CD4-positive, alpha-beta memory T cell (primary cell): ENCODE results near the gene SEMA6A. TPM values are rescaled to one million over a fixed set of nuclear protein-coding genes. Genes with fewer than 3 reads are reported as not detected.

Experiments used
- CTCF ChIA-PET: fragments of 350-600 bp; sonication (Branson Sonifier 250); formaldehyde crosslinking; loops from one replicate; lab custom pipeline; 2021; ENCODE audit warnings: inconsistent platforms; ENCODE audit not compliant: partially characterized antibody; lab: Charles Lee
- POLR2A ChIA-PET: fragments of 350-600 bp; sonication (Branson Sonifier 250); formaldehyde crosslinking; loops from one replicate; lab custom pipeline; 2021; ENCODE audit not compliant: partially characterized antibody; lab: Charles Lee
- DNase-seq, 5 donors: peaks; one replicate each; pipeline versions ENCODE4 v3.0.0 to v3.0.0-alpha.2; 2020 to 2022; ENCODE audit warnings: mixed read lengths in 1 of 5
- H3K27ac ChIP-seq: one replicate; pipeline ENCODE4 v1.7.0; 2013; ENCODE audit warnings: low read depth, low read length
- H3K27me3 ChIP-seq: 2 replicates; pipeline ENCODE4 v1.7.0; 2013; ENCODE audit warnings: mild to moderate bottlenecking, low read length, moderate library complexity; ENCODE audit not compliant: insufficient read depth
- H3K36me3 ChIP-seq: 2 replicates; pipeline ENCODE4 v1.7.0; 2013; ENCODE audit warnings: mild to moderate bottlenecking, low read length, moderate library complexity; ENCODE audit not compliant: insufficient read depth
- H3K4me1 ChIP-seq: 2 replicates; pipeline ENCODE4 v1.7.0; 2013; ENCODE audit warnings: mild to moderate bottlenecking, low read length, moderate library complexity; ENCODE audit not compliant: insufficient read depth
- H3K4me3 ChIP-seq, 2 donors: one replicate each; pipeline ENCODE4 v1.7.0; 2013; ENCODE audit warnings: low read length in 2 of 2, mild to moderate bottlenecking in 1 of 2
- H3K9me3 ChIP-seq, 2 donors: one replicate each; pipeline ENCODE4 v1.7.0; 2013; ENCODE audit warnings: low read length in 2 of 2, control low read depth in 1 of 2; ENCODE audit not compliant: control insufficient read depth in 1 of 2
- H3K27ac Mint-ChIP-seq, 7 donors: one replicate each; pipeline ENCODE4 v1.8.0; 2020 to 2021; ENCODE audit warnings: mixed read lengths in 7 of 7, mild to moderate bottlenecking in 6 of 7, inconsistent platforms in 3 of 7, moderate library complexity in 3 of 7
- H3K27me3 Mint-ChIP-seq, 2 donors: one replicate each; pipeline ENCODE4 v1.8.0; 2020 to 2021; ENCODE audit warnings: mixed read lengths in 2 of 2
- H3K36me3 Mint-ChIP-seq, 2 donors: one replicate each; pipeline ENCODE4 v1.8.0; 2020 to 2021; ENCODE audit warnings: mixed read lengths in 2 of 2, inconsistent platforms in 1 of 2, mild to moderate bottlenecking in 1 of 2
- H3K4me1 Mint-ChIP-seq, 4 donors: one replicate each; pipeline ENCODE4 v1.8.0; 2020 to 2021; ENCODE audit warnings: mixed read lengths in 4 of 4, mild to moderate bottlenecking in 1 of 4
- H3K4me3 Mint-ChIP-seq, 8 donors: one replicate each; pipeline ENCODE4 v1.8.0; 2020 to 2021; ENCODE audit warnings: mixed read lengths in 8 of 8, mild to moderate bottlenecking in 7 of 8, moderate library complexity in 6 of 8, inconsistent platforms in 3 of 8
- H3K9me3 Mint-ChIP-seq, 8 donors: one replicate each; pipeline ENCODE4 v1.8.0; 2020 to 2021; ENCODE audit warnings: mixed read lengths in 8 of 8, mild to moderate bottlenecking in 5 of 8, inconsistent platforms in 3 of 8, moderate library complexity in 1 of 8
- intact Hi-C: fragments of 100-400 bp; cut with micrococcal nuclease; formaldehyde crosslinking; loops from one replicate; pipeline ENCODE4 v1.15.1; 2023
- polyA plus RNA-seq, 2 donors: library from polyadenylated mRNA; unstranded; fragments of 300-500 nt; fragmentation: Illumina TruSeq; gene quantifications; one replicate each; pipeline ENCODE4 v1.2.3, GENCODE V29; 2021
- total RNA-seq, 2 experiments: library from RNA; stranded (reverse); gene quantifications; one replicate each; pipeline ENCODE4 v1.2.3, GENCODE V29; 2021

The SEMA6A gene
- total and polyA plus RNA-seq, 4 experiments from 2014 or later: 0.20 to 1.2 TPM; not detected in 2

- H3K36me3 Mint-ChIP-seq: no peaks in the 10 kb centered on the region
- no peak for DNase-seq
- H3K27me3 Mint-ChIP-seq: no peaks in the 10 kb centered on the region
- intact Hi-C loops: no loop called here
- H3K27ac ChIP-seq: no peak overlapping the region
- no peaks in the 10 kb centered on the region for H3K36me3 ChIP-seq
- CTCF ChIA-PET: no interaction called here
- POLR2A ChIA-PET: no interaction called here
- no peaks in the 10 kb centered on the region for H3K9me3 ChIP-seq
- peaks cover 0 to 3% (median 0%) of the 10 kb centered on the region in 8 donors for H3K9me3 Mint-ChIP-seq
- H3K4me3 ChIP-seq: no peak overlapping the region
- H3K27ac Mint-ChIP-seq: no peak overlapping the region
- no peaks in the 10 kb centered on the region for H3K27me3 ChIP-seq
- H3K4me1 Mint-ChIP-seq: no peaks in the 10 kb centered on the region
- H3K4me1 ChIP-seq: no peaks in the 10 kb centered on the region
- H3K4me3 Mint-ChIP-seq: no peak overlapping the region
Measured at GRCh38 chr5:116561658-116562057, 13.0 kb downstream of the SEMA6A start.

GRCh38 chr5:116559673-116560164 is 14.9 kb downstream of the SEMA6A start:
- intact Hi-C loops: no loop called here
- Mint-ChIP-seq H3K27ac (no peak overlapping the region), H3K4me3 (no peak overlapping the region), H3K36me3 (no peaks in the 10 kb centered on the region), H3K9me3 (peaks cover 0 to 3% (median 0%) of the 10 kb centered on the region in 8 donors), H3K4me1 (no peaks in the 10 kb centered on the region), H3K27me3 (no peaks in the 10 kb centered on the region)
- POLR2A ChIA-PET: no interaction called here
- no peak overlapping the region for H3K4me3 ChIP-seq
- DNase-seq: no peak
- no peaks in the 10 kb centered on the region for H3K27me3 ChIP-seq
- no peak overlapping the region for H3K27ac ChIP-seq
- H3K4me1 ChIP-seq: no peaks in the 10 kb centered on the region
- CTCF ChIA-PET: no interaction called here
- no peaks in the 10 kb centered on the region for H3K9me3 ChIP-seq
- H3K36me3 ChIP-seq: no peaks in the 10 kb centered on the region

- intact Hi-C loops: no loop called here
- CTCF ChIA-PET: no interaction called here
- H3K27me3 ChIP-seq: no peaks in the 10 kb centered on the region
- no peaks in the 10 kb centered on the region for H3K36me3 Mint-ChIP-seq
- DNase-seq: no peak
- no peaks in the 10 kb centered on the region for H3K4me1 Mint-ChIP-seq
- no peak overlapping the region for H3K4me3 ChIP-seq
- H3K27ac ChIP-seq: no peak overlapping the region
- H3K9me3 ChIP-seq: no peaks in the 10 kb centered on the region
- no peak overlapping the region for H3K4me3 Mint-ChIP-seq
- H3K27ac Mint-ChIP-seq: no peak overlapping the region
- peaks cover 0 to under 1% of the 10 kb centered on the region in 2 donors for H3K27me3 Mint-ChIP-seq
- no peaks in the 10 kb centered on the region for H3K36me3 ChIP-seq
- POLR2A ChIA-PET: no interaction called here
- H3K9me3 Mint-ChIP-seq: peaks cover 0 to 3% (median 0%) of the 10 kb centered on the region in 8 donors
- no peaks in the 10 kb centered on the region for H3K4me1 ChIP-seq
Measured at GRCh38 chr5:116559239-116559638, 15.4 kb downstream of the SEMA6A start.

- Histone ChIP-seq H3K36me3 (no peaks in the 10 kb centered on the region), H3K4me3 (no peak overlapping the region), H3K4me1 (no peaks in the 10 kb centered on the region), H3K27ac (no peak overlapping the region), H3K27me3 (no peaks in the 10 kb centered on the region), H3K9me3 (no peaks in the 10 kb centered on the region)
- intact Hi-C loops: no loop called here
- H3K36me3 Mint-ChIP-seq: no peaks in the 10 kb centered on the region
- H3K9me3 Mint-ChIP-seq: peaks cover 0 to 3% (median 0%) of the 10 kb centered on the region in 8 donors
- no peak overlapping the region for H3K27ac Mint-ChIP-seq
- peaks cover 1% of the 10 kb centered on the region in 2 donors for H3K27me3 Mint-ChIP-seq
- POLR2A ChIA-PET: no interaction called here
- DNase-seq: no peak
- H3K4me3 Mint-ChIP-seq: no peak overlapping the region
- CTCF ChIA-PET: no interaction called here
- no peaks in the 10 kb centered on the region for H3K4me1 Mint-ChIP-seq
Measured at GRCh38 chr5:116557669-116558271, 16.9 kb downstream of the SEMA6A start.

- Mint-ChIP-seq H3K4me3 (no peak overlapping the region), H3K27ac (no peak overlapping the region), H3K27me3 (peaks cover 1% of the 10 kb centered on the region in 2 donors), H3K9me3 (no peaks in the 10 kb centered on the region), H3K4me1 (no peaks in the 10 kb centered on the region), H3K36me3 (no peaks in the 10 kb centered on the region)
- ChIA-PET CTCF (no interaction called here), POLR2A (no interaction called here)
- Histone ChIP-seq H3K9me3 (no peaks in the 10 kb centered on the region), H3K27ac (no peak overlapping the region), H3K4me3 (no peak overlapping the region), H3K27me3 (no peaks in the 10 kb centered on the region), H3K4me1 (no peaks in the 10 kb centered on the region), H3K36me3 (no peaks in the 10 kb centered on the region)
- no peak for DNase-seq
- intact Hi-C loops: no loop called here
Measured at GRCh38 chr5:116554764-116555163, 19.9 kb downstream of the SEMA6A start.

- Histone ChIP-seq H3K27ac (no peak overlapping the region), H3K4me3 (no peak overlapping the region), H3K27me3 (no peaks in the 10 kb centered on the region), H3K36me3 (no peaks in the 10 kb centered on the region), H3K9me3 (no peaks in the 10 kb centered on the region), H3K4me1 (no peaks in the 10 kb centered on the region)
- Mint-ChIP-seq H3K27ac (no peak overlapping the region), H3K9me3 (peaks cover 0 to 5% (median 0%) of the 10 kb centered on the region in 8 donors), H3K36me3 (no peaks in the 10 kb centered on the region), H3K4me3 (no peak overlapping the region), H3K27me3 (peaks cover 1% of the 10 kb centered on the region in 2 donors), H3K4me1 (no peaks in the 10 kb centered on the region)
- ChIA-PET POLR2A (no interaction called here), CTCF (no interaction called here)
- intact Hi-C loops: no loop called here
- no peak for DNase-seq
Measured at GRCh38 chr5:116553366-116553765, 21.3 kb downstream of the SEMA6A start.

- Histone ChIP-seq H3K4me1 (no peaks in the 10 kb centered on the region), H3K27me3 (no peaks in the 10 kb centered on the region), H3K27ac (no peak overlapping the region), H3K36me3 (no peaks in the 10 kb centered on the region), H3K4me3 (no peak overlapping the region), H3K9me3 (peaks cover 0 to 4% of the 10 kb centered on the region in 2 donors)
- H3K4me3 Mint-ChIP-seq: no peak overlapping the region
- POLR2A ChIA-PET: no interaction called here
- H3K27me3 Mint-ChIP-seq: peaks cover 1% of the 10 kb centered on the region in 2 donors
- CTCF ChIA-PET: no interaction called here
- no peaks in the 10 kb centered on the region for H3K4me1 Mint-ChIP-seq
- peaks cover 0 to 29% (median 13%) of the 10 kb centered on the region in 8 donors for H3K9me3 Mint-ChIP-seq
- H3K27ac Mint-ChIP-seq: no peak overlapping the region
- intact Hi-C loops: no loop called here
- H3K36me3 Mint-ChIP-seq: peaks cover 0 to 4% of the 10 kb centered on the region in 2 donors
- DNase-seq: no peak
Measured at GRCh38 chr5:116550082-116550481, 24.5 kb downstream of the SEMA6A start.
